Measurements from ENCODE around the gene TMPRSS3.
A peak's percentile ranks its signal among the peaks of the same experiment; 100 is the strongest.

The TMPRSS3 gene

GRCh38 chr21:42434884-42435283 is 39.0 kb upstream of the TMPRSS3 start:
- Mint-ChIP-seq H3K4me3 (no peak overlapping the region), H3K9me3 (peaks cover 18% of the 10 kb centered on the region), H3K36me3 (ENCODE audit: low read depth) (peaks cover 82% of the 10 kb centered on the region), H3K4me1 (peaks cover 62% of the 10 kb centered on the region), H3K27ac (no peak overlapping the region), H3K27me3 (peaks cover 3% of the 10 kb centered on the region)
- ATAC-seq (no peak), DNase-seq (no peak)

GRCh38 chr21:42433946-42434551 is 38.2 kb upstream of the TMPRSS3 start:
- Mint-ChIP-seq H3K27ac (no peak overlapping the region), H3K4me3 (no peak overlapping the region), H3K4me1 (peaks cover 54% of the 10 kb centered on the region), H3K9me3 (peaks cover 15% of the 10 kb centered on the region), H3K27me3 (no peaks in the 10 kb centered on the region), H3K36me3 (ENCODE audit: low read depth) (peaks cover 78% of the 10 kb centered on the region)
- DNase-seq (no peak), ATAC-seq (peak; percentile 70)

- H3K27ac Mint-ChIP-seq, result peak overlapping the region; percentile 59
- H3K9me3 Mint-ChIP-seq, result peaks cover 15% of the 10 kb centered on the region
- H3K4me3 Mint-ChIP-seq, result no peak overlapping the region
- no peaks in the 10 kb centered on the region for H3K27me3 Mint-ChIP-seq
- ATAC-seq (no peak), DNase-seq (no peak)
- H3K36me3 Mint-ChIP-seq (ENCODE audit: low read depth), result peaks cover 76% of the 10 kb centered on the region
- H3K4me1 Mint-ChIP-seq, result peaks cover 42% of the 10 kb centered on the region
These were observed 36.8 kb upstream of the TMPRSS3 start for GRCh38 chr21:42432695-42433094.

DNA sequence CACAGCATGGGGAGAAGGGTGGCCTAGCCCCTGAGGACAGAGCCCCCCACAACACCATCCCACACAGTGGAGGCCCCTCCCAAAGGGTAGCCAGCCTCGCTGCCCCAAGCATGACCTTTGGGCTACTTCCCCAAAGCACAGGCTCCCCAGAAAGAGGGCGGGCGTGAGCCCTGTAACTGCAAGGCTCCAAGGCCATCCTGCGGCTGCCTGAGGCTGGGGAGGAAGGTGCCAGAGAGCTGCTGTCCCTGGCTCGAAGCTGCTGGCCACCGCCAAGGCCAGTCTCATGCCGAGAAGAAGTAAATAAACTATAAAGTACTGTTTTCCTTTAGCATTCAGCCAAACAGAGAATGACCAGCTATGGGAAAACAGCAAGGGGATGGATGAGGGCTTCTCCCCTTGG is 35.3 kb upstream of the TMPRSS3 start:
- Mint-ChIP-seq H3K4me3 (no peak overlapping the region), H3K27me3 (no peaks in the 10 kb centered on the region), H3K9me3 (peaks cover 15% of the 10 kb centered on the region), H3K4me1 (peaks cover 46% of the 10 kb centered on the region), H3K36me3 (ENCODE audit: low read depth) (peaks cover 75% of the 10 kb centered on the region), H3K27ac (no peak overlapping the region)
- no peak for DNase-seq
- ATAC-seq, result no peak

DNA sequence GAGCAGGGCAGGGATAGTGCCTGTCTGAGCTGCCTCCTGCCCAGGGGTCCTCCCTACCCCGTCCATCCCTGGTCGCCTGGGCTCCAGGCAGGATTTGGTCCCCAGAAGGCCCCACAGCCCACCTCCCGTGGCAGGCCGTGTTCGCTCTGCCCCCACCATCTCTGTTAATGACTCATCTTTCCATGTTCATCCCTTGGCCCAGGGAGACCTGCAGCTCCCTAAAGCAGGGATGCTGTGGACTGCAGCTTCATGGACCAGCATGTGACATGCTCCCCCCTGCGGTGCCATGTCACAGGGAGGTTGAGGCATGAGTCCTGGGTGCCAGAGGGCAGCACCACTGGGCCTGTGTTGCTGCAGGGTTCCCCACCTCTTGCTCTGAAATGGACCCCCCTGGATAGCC is 34.7 kb upstream of the TMPRSS3 start:
- DNase-seq, result no peak
- peaks cover 76% of the 10 kb centered on the region for H3K36me3 Mint-ChIP-seq (ENCODE audit: low read depth)
- H3K27ac Mint-ChIP-seq, result no peak overlapping the region
- H3K4me3 Mint-ChIP-seq, result no peak overlapping the region
- ATAC-seq, result no peak
- no peaks in the 10 kb centered on the region for H3K27me3 Mint-ChIP-seq
- H3K9me3 Mint-ChIP-seq, result peaks cover 12% of the 10 kb centered on the region
- peaks cover 52% of the 10 kb centered on the region for H3K4me1 Mint-ChIP-seq

DNA sequence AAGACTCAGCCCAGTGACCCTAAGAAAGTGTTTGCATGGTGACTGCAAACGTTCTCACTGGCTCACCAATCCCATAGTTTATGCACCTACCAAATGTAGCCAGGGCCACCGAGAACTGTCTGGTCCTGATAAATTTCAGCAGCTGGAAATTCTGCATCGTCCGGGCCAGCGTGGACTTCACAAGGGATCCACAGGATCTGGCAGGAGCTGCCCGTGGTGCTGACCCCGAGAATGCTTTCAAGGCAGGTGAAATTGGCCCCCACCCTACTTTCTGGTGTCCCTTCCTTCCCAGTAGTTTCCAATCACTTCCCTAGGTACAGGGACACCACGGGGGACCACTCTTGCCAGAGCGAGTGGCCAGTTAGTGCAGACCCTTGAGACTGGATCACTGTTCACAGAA is 34.0 kb upstream of the TMPRSS3 start:
- DNase-seq, result no peak
- Mint-ChIP-seq H3K36me3 (ENCODE audit: low read depth) (peaks cover 70% of the 10 kb centered on the region), H3K4me1 (peaks cover 54% of the 10 kb centered on the region)

GRCh38 chr21:42429021-42429420 is 33.2 kb upstream of the TMPRSS3 start:
- no peaks in the 10 kb centered on the region for H3K27me3 Mint-ChIP-seq
- H3K9me3 Mint-ChIP-seq, result peaks cover 8% of the 10 kb centered on the region
- H3K27ac Mint-ChIP-seq, result no peak overlapping the region
- no peak for DNase-seq
- H3K36me3 Mint-ChIP-seq (ENCODE audit: low read depth), result peaks cover 69% of the 10 kb centered on the region
- H3K4me1 Mint-ChIP-seq, result peaks cover 54% of the 10 kb centered on the region
- ATAC-seq, result no peak
- no peak overlapping the region for H3K4me3 Mint-ChIP-seq

More for the DNA sequence above, 34.0 kb upstream of the TMPRSS3 start:
- Mint-ChIP-seq H3K27ac (no peak overlapping the region), H3K9me3 (peaks cover 8% of the 10 kb centered on the region), H3K4me3 (no peak overlapping the region), H3K27me3 (no peaks in the 10 kb centered on the region)
- no peak for ATAC-seq

- Mint-ChIP-seq H3K27ac (no peak overlapping the region), H3K36me3 (ENCODE audit: low read depth) (peaks cover 70% of the 10 kb centered on the region), H3K4me3 (no peak overlapping the region), H3K27me3 (no peaks in the 10 kb centered on the region), H3K4me1 (peaks cover 54% of the 10 kb centered on the region), H3K9me3 (peaks cover 8% of the 10 kb centered on the region)
- DNase-seq (no peak), ATAC-seq (no peak)
These were observed 32.1 kb upstream of the TMPRSS3 start for GRCh38 chr21:42427809-42428419.

DNA sequence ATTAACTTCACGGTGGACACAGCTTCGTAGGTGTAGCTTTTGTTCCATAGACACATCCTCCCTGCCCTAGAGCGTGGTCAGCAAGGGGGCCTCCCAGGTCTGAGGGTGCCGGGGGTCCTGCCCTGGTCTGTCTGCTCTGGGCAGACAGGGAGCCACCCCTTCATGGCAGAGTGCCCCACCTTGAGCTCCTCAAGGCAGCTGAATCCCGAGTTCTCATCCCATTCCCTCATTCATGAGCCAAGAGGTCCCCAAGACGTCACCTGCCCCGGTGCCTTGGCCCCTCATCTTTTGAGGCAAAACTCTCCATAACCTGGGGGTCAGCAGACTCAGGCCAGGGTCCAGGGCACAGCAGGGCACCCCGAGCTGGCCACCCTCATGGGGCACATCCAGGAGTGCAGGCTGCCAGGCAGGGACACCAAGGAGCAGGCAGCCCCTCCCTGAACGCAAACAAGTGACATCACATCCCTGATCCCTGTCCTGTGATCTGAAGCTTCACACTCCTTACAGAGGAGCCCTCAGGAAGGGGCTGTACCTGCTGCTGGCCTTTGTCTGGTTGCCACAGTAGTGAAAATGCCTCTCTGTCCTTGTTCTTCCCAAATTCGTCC is 31.1 kb upstream of the TMPRSS3 start:
- no peak for DNase-seq
- no peak overlapping the region for H3K4me3 Mint-ChIP-seq
- H3K4me1 Mint-ChIP-seq, result peaks cover 56% of the 10 kb centered on the region
- H3K27ac Mint-ChIP-seq, result peak overlapping the region; percentile 56
- H3K27me3 Mint-ChIP-seq, result no peaks in the 10 kb centered on the region
- peaks cover 68% of the 10 kb centered on the region for H3K36me3 Mint-ChIP-seq (ENCODE audit: low read depth)
- no peak for ATAC-seq
- H3K9me3 Mint-ChIP-seq, result no peaks in the 10 kb centered on the region

DNA sequence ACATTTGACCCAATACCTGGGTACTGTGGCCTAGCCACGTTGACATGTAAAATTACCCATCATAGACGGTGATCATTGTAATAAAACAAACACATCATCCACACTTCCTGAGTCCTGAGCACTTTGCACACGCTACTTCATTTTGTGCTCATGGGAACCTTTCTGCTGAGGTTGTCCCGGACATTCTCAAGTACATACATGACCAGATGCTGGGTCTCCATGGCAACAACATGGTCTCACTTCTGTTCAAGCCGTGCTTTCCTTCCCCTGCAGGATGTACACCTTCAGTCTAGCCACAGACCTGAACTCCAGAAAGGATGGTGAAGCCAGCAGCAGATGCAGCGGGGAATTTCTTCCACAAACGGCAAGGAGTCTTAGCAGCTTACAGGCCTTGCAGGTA is 30.6 kb upstream of the TMPRSS3 start:
- Mint-ChIP-seq H3K4me3 (no peak overlapping the region), H3K27me3 (no peaks in the 10 kb centered on the region), H3K36me3 (ENCODE audit: low read depth) (peaks cover 68% of the 10 kb centered on the region), H3K9me3 (no peaks in the 10 kb centered on the region), H3K4me1 (peaks cover 61% of the 10 kb centered on the region), H3K27ac (peak overlapping the region; percentile 89)
- no peak for DNase-seq
- no peak for ATAC-seq

- peaks cover 73% of the 10 kb centered on the region for H3K36me3 Mint-ChIP-seq (ENCODE audit: low read depth)
- no peak for DNase-seq
- H3K9me3 Mint-ChIP-seq, result no peaks in the 10 kb centered on the region
- peak overlapping the region; percentile 63 for H3K4me3 Mint-ChIP-seq
- H3K27ac Mint-ChIP-seq, result peak overlapping the region; percentile 89
- peak; percentile 70 for ATAC-seq
- H3K27me3 Mint-ChIP-seq, result peaks cover 3% of the 10 kb centered on the region
- H3K4me1 Mint-ChIP-seq, result peaks cover 69% of the 10 kb centered on the region
These were observed 29.7 kb upstream of the TMPRSS3 start for GRCh38 chr21:42425591-42425990.

- Mint-ChIP-seq H3K4me1 (peaks cover 73% of the 10 kb centered on the region), H3K36me3 (ENCODE audit: low read depth) (peaks cover 77% of the 10 kb centered on the region), H3K27ac (peak overlapping the region; percentile 89), H3K27me3 (peaks cover 3% of the 10 kb centered on the region), H3K4me3 (peak overlapping the region; percentile 63), H3K9me3 (peaks cover under 1% of the 10 kb centered on the region)
- peak; percentile 72 for ATAC-seq
- DNase-seq, result peak; percentile 70
These were observed 29.2 kb upstream of the TMPRSS3 start for GRCh38 chr21:42424914-42425541.

GRCh38 chr21:42423685-42424084 is 27.8 kb upstream of the TMPRSS3 start:
- Mint-ChIP-seq H3K9me3 (peaks cover 10% of the 10 kb centered on the region), H3K27me3 (peaks cover 3% of the 10 kb centered on the region), H3K4me3 (peak overlapping the region; percentile 63), H3K4me1 (peaks cover 87% of the 10 kb centered on the region), H3K27ac (peak overlapping the region; percentile 89), H3K36me3 (ENCODE audit: low read depth) (peaks cover 83% of the 10 kb centered on the region)
- no peak for ATAC-seq
- no peak for DNase-seq

GRCh38 chr21:42423197-42423675 is 27.4 kb upstream of the TMPRSS3 start:
- peak overlapping the region; percentile 89 for H3K27ac Mint-ChIP-seq
- peak; percentile 58 for DNase-seq

More at GRCh38 chr21:42423197-42423675, 27.4 kb upstream of the TMPRSS3 start:
- H3K4me3 Mint-ChIP-seq, result peak overlapping the region; percentile 63
- H3K36me3 Mint-ChIP-seq (ENCODE audit: low read depth), result peaks cover 85% of the 10 kb centered on the region
- H3K27me3 Mint-ChIP-seq, result peaks cover 3% of the 10 kb centered on the region
- peaks cover 90% of the 10 kb centered on the region for H3K4me1 Mint-ChIP-seq
- peak; percentile 63 for ATAC-seq
- peaks cover 10% of the 10 kb centered on the region for H3K9me3 Mint-ChIP-seq

Measured in activated naive CD8-positive, alpha-beta T cell treated with anti-CD3 and anti-CD28 coated beads, Interleukin-2, amount 50 U/mL, for 24 hours (primary cell).